ENCODE results near the gene LRP2.

LRP2 gene

DNA sequence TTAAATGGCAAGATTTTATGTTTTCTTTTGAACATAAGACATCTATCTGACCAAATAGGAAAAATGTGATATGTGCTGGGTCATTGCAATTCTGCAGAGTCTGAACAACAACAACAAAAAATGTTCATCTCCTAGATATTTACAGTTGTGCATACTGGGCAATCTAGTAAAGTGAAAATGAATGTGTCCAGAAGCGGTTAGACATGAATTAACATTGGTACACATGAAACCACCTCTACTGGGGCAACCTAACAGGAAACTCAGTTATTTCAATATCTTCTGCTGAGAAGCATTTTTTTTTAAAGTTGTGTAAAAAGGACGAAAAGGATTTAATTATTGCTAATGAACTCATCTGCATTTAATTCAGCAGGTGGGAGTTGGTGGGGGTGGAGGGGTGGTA lies 216.1 kb downstream of the LRP2 start:
- no peak for TF ChIP-seq TAF1 (IDR thresholded peaks at IDR 0.05; ENCODE audit: low read depth)
- no peak for TF ChIP-seq TCF12 (IDR thresholded peaks at IDR 0.05; ENCODE audit: low read depth)
- no peak for TF ChIP-seq RAD21 (IDR thresholded peaks at IDR 0.05; ENCODE audit: low read depth)
- no peak for TF ChIP-seq FOXM1 (IDR thresholded peaks at IDR 0.05; ENCODE audit: borderline replicate concordance, low read depth)
- no peak for TF ChIP-seq CEBPB (IDR thresholded peaks at IDR 0.05)
- TF ChIP-seq, protein P1, sequence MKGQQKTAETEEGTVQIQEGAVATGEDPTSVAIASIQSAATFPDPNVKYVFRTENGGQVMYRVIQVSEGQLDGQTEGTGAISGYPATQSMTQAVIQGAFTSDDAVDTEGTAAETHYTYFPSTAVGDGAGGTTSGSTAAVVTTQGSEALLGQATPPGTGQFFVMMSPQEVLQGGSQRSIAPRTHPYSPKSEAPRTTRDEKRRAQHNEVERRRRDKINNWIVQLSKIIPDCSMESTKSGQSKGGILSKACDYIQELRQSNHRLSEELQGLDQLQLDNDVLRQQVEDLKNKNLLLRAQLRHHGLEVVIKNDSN (IDR thresholded peaks at IDR 0.05) = no peak
- no peak for TF ChIP-seq CREB1 (IDR thresholded peaks at IDR 0.05; ENCODE audit: low read depth)
- TF ChIP-seq, protein P2, sequence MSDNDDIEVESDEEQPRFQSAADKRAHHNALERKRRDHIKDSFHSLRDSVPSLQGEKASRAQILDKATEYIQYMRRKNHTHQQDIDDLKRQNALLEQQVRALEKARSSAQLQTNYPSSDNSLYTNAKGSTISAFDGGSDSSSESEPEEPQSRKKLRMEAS (IDR thresholded peaks at IDR 0.05) = no peak
- no peak for TF ChIP-seq NFIC (IDR thresholded peaks at IDR 0.05)
- TF ChIP-seq, protein P3, sequence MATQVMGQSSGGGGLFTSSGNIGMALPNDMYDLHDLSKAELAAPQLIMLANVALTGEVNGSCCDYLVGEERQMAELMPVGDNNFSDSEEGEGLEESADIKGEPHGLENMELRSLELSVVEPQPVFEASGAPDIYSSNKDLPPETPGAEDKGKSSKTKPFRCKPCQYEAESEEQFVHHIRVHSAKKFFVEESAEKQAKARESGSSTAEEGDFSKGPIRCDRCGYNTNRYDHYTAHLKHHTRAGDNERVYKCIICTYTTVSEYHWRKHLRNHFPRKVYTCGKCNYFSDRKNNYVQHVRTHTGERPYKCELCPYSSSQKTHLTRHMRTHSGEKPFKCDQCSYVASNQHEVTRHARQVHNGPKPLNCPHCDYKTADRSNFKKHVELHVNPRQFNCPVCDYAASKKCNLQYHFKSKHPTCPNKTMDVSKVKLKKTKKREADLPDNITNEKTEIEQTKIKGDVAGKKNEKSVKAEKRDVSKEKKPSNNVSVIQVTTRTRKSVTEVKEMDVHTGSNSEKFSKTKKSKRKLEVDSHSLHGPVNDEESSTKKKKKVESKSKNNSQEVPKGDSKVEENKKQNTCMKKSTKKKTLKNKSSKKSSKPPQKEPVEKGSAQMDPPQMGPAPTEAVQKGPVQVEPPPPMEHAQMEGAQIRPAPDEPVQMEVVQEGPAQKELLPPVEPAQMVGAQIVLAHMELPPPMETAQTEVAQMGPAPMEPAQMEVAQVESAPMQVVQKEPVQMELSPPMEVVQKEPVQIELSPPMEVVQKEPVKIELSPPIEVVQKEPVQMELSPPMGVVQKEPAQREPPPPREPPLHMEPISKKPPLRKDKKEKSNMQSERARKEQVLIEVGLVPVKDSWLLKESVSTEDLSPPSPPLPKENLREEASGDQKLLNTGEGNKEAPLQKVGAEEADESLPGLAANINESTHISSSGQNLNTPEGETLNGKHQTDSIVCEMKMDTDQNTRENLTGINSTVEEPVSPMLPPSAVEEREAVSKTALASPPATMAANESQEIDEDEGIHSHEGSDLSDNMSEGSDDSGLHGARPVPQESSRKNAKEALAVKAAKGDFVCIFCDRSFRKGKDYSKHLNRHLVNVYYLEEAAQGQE (IDR thresholded peaks at IDR 0.05; ENCODE audit: low read depth) = no peak
- no peak for TF ChIP-seq EP300 (IDR thresholded peaks at IDR 0.05; ENCODE audit: borderline replicate concordance)
- TF ChIP-seq EGR1 (IDR thresholded peaks at IDR 0.05) = no peak
- TF ChIP-seq YY1 (IDR thresholded peaks at IDR 0.05; ENCODE audit: low read depth) = no peak
- TF ChIP-seq ZBTB7A (IDR thresholded peaks at IDR 0.05; ENCODE audit: low read depth) = no peak
- no peak for TF ChIP-seq TEAD4 (IDR thresholded peaks at IDR 0.05)

DNA sequence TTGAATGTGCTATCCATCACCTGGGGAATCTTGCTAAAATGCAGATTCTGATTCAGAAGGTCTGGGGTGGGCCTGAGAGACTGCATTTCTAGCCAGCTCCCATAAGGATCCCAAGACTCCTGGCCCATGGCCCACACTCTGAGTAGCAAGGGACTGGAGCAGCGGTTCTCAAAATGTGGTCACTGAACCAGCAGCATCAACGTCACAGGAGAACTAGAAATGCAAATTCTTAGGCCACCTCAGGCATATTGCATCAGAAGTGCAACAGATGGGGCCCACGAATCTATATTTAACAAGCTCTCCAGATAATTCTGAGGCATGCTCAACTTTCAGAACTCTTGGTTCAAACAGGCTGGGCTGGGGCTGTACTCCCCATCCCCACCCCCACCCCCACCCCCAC lies 218.3 kb downstream of the LRP2 start:
- no peak for TF ChIP-seq TAF1 (IDR thresholded peaks at IDR 0.05; ENCODE audit: low read depth)
- TF ChIP-seq, protein P1 (IDR thresholded peaks at IDR 0.05) = no peak

DNA sequence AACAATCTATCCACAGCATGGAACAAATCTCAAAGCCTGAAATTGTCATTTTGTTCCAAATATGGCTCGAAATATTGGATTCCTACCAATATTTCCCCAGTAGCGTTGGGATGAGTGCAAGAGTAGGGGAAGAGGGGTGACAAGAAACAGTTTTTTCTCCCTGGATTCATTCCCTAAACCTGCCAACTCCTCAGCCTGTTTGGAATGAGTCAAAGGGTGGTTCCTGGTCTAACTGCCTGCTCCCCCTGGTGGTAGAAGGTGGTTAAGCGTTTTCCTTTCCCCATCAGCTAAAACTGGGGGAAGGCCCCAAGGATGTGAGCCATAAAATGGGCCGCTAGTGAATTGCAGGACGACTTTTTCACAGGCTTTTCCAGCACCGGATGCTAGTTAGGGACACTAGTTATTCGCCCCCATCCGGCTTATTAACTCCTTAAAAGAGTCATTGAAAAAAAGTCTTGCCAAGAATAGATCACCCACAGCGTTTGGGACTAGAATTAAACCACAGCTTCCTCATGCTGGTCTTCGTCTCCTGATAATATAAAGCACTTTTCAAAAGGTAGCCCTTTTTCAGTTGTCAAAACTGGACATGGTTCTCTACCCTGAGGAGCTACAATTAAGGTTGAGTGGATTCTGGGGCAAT lies 220.5 kb downstream of the LRP2 start:
- TF ChIP-seq TEAD4 (IDR thresholded peaks at IDR 0.05) = no peak
- peak; percentile 63 for TF ChIP-seq RAD21 (IDR thresholded peaks at IDR 0.05; ENCODE audit: low read depth)

DNA sequence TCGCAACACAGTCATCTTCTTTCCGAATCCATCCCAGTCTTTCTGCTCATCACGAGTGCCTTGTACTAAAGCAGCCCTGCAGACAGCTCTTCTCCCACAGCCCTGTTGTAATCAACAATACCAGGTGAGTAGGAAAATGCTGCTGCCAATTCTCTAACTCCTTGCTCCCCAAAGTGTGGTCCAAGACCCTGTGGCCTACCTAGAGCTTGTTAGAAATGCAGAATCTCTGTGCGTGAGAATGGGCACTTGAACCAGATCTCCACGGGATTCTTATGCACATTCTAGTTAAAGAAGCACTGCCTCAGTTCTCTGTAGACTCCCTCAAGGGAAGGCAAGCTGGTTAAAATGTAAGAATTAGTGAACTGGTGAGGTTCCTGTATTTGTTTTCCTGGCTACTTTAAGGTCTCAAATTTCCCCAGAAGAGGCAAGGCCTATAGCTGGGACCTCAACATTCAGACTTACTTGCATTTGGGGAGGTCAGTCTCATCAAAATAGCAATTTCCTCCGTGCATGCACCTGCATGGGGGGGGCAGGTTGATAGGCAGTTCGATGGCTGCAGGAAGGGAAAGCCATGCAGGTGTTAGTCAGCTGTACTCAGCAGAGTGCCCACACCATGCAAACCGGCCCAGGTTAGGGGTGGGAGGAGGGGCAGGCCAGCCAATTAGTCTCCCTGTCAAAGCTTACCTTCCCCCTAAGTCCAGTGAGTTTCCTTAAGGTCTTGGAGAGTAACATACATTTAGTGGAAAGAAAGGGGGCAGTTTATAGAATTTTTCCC lies 222.2 kb downstream of the LRP2 start:
- TF ChIP-seq EP300 (IDR thresholded peaks at IDR 0.05; ENCODE audit: borderline replicate concordance) = no peak
- no peak for TF ChIP-seq YY1 (IDR thresholded peaks at IDR 0.05; ENCODE audit: low read depth)
- no peak for TF ChIP-seq TAF1 (IDR thresholded peaks at IDR 0.05; ENCODE audit: low read depth)
- TF ChIP-seq NFIC (IDR thresholded peaks at IDR 0.05) = no peak
- TF ChIP-seq, protein P1 (IDR thresholded peaks at IDR 0.05) = no peak
- no peak for TF ChIP-seq RAD21 (IDR thresholded peaks at IDR 0.05; ENCODE audit: low read depth)
- TF ChIP-seq, protein P3 (IDR thresholded peaks at IDR 0.05; ENCODE audit: low read depth) = no peak
- TF ChIP-seq EGR1 (IDR thresholded peaks at IDR 0.05) = no peak

DNA sequence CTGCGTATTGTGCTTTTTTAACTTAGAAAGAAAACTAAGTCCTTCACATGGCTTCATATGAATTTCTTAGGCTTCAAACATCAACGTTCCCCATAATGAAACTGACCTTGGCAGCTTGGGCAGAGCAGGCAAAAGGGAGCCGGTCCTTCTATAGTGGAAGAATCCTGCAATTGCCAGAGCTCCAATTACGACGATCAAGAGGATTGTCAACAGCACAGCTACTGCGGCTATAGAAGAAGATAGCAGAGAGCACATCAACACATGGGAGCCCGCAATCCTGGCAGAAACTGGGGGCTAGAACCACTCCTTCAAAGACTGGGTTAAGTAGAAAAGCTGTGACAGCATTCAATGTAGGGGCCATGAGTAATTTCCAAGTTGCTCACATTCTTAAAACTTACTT lies 223.2 kb downstream of the LRP2 start:
- TF ChIP-seq, protein P3 (IDR thresholded peaks at IDR 0.05; ENCODE audit: low read depth) = no peak
- TF ChIP-seq CEBPB (IDR thresholded peaks at IDR 0.05) (no peak), YY1 (IDR thresholded peaks at IDR 0.05; ENCODE audit: low read depth) (no peak), TCF12 (IDR thresholded peaks at IDR 0.05; ENCODE audit: low read depth) (no peak), ZBTB7A (IDR thresholded peaks at IDR 0.05; ENCODE audit: low read depth) (no peak), EP300 (IDR thresholded peaks at IDR 0.05; ENCODE audit: borderline replicate concordance) (no peak), RAD21 (IDR thresholded peaks at IDR 0.05; ENCODE audit: low read depth) (no peak), TAF1 (IDR thresholded peaks at IDR 0.05; ENCODE audit: low read depth) (no peak), EGR1 (IDR thresholded peaks at IDR 0.05) (no peak), TEAD4 (IDR thresholded peaks at IDR 0.05) (no peak)
- TF ChIP-seq, protein P2 (IDR thresholded peaks at IDR 0.05) = no peak

Measured in Ishikawa (cell line).